Measurements from ENCODE around the gene WDR49.

The WDR49 gene

GRCh38 chr3:167538081-167538480 is 115.7 kb downstream of the WDR49 start:
- Histone ChIP-seq H3K9me3 (ENCODE audit: low read length) (no peaks in the 10 kb centered on the region), H3K9ac (ENCODE audit: low read length) (no peak overlapping the region), H3K36me3 (ENCODE audit: insufficient read depth, low read length) (no peaks in the 10 kb centered on the region), H3K27me3 (ENCODE audit: insufficient read depth, low read length) (no peaks in the 10 kb centered on the region), H3K27ac (ENCODE audit: low read depth, low read length, poor library complexity, severe bottlenecking) (no peak overlapping the region), H3F3A (ENCODE audit: insufficient read depth, low read length) (no peaks in the 10 kb centered on the region), H3K4me3 (ENCODE audit: low read depth, low read length, poor library complexity, severe bottlenecking) (no peak overlapping the region), H4K20me1 (ENCODE audit: insufficient read depth, low read length) (no peaks in the 10 kb centered on the region), H2AFZ (ENCODE audit: low read length) (no peak overlapping the region), H3K9me2 (ENCODE audit: low read depth, low read length) (no peaks in the 10 kb centered on the region), H3K4me2 (ENCODE audit: low read length) (no peak overlapping the region), H3K79me2 (ENCODE audit: insufficient read depth, low read length) (no peaks in the 10 kb centered on the region), H3K4me1 (ENCODE audit: insufficient read depth, low read length, severe bottlenecking) (no peaks in the 10 kb centered on the region)
- TF ChIP-seq, protein P1, sequence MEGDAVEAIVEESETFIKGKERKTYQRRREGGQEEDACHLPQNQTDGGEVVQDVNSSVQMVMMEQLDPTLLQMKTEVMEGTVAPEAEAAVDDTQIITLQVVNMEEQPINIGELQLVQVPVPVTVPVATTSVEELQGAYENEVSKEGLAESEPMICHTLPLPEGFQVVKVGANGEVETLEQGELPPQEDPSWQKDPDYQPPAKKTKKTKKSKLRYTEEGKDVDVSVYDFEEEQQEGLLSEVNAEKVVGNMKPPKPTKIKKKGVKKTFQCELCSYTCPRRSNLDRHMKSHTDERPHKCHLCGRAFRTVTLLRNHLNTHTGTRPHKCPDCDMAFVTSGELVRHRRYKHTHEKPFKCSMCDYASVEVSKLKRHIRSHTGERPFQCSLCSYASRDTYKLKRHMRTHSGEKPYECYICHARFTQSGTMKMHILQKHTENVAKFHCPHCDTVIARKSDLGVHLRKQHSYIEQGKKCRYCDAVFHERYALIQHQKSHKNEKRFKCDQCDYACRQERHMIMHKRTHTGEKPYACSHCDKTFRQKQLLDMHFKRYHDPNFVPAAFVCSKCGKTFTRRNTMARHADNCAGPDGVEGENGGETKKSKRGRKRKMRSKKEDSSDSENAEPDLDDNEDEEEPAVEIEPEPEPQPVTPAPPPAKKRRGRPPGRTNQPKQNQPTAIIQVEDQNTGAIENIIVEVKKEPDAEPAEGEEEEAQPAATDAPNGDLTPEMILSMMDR (IDR thresholded peaks at IDR 0.05; ENCODE audit: low read length) = no peak
- TF ChIP-seq EZH2 (IDR thresholded peaks at IDR 0.05; ENCODE audit: borderline replicate concordance, low read length) = no peak

- H3K4me1 ChIP-seq (ENCODE audit: insufficient read depth, low read length, severe bottlenecking) = no peaks in the 10 kb centered on the region
- H3K79me2 ChIP-seq (ENCODE audit: insufficient read depth, low read length) = no peaks in the 10 kb centered on the region
- H3K4me2 ChIP-seq (ENCODE audit: low read length) = no peak overlapping the region
- no peaks in the 10 kb centered on the region for H3K36me3 ChIP-seq (ENCODE audit: insufficient read depth, low read length)
- no peak overlapping the region for H2AFZ ChIP-seq (ENCODE audit: low read length)
- H3F3A ChIP-seq (ENCODE audit: insufficient read depth, low read length) = no peaks in the 10 kb centered on the region
- H4K20me1 ChIP-seq (ENCODE audit: insufficient read depth, low read length) = no peaks in the 10 kb centered on the region
- TF ChIP-seq, protein P1 (IDR thresholded peaks at IDR 0.05; ENCODE audit: low read length) = no peak
- no peak for TF ChIP-seq EZH2 (IDR thresholded peaks at IDR 0.05; ENCODE audit: borderline replicate concordance, low read length)
- H3K9ac ChIP-seq (ENCODE audit: low read length) = no peak overlapping the region
- no peak overlapping the region for H3K4me3 ChIP-seq (ENCODE audit: low read depth, low read length, poor library complexity, severe bottlenecking)
- no peaks in the 10 kb centered on the region for H3K9me2 ChIP-seq (ENCODE audit: low read depth, low read length)
- no peak overlapping the region for H3K27ac ChIP-seq (ENCODE audit: low read depth, low read length, poor library complexity, severe bottlenecking)
- no peaks in the 10 kb centered on the region for H3K27me3 ChIP-seq (ENCODE audit: insufficient read depth, low read length)
- no peaks in the 10 kb centered on the region for H3K9me3 ChIP-seq (ENCODE audit: low read length)
Observed at GRCh38 chr3:167521006-167521355, 132.8 kb downstream of the WDR49 start.

DNA sequence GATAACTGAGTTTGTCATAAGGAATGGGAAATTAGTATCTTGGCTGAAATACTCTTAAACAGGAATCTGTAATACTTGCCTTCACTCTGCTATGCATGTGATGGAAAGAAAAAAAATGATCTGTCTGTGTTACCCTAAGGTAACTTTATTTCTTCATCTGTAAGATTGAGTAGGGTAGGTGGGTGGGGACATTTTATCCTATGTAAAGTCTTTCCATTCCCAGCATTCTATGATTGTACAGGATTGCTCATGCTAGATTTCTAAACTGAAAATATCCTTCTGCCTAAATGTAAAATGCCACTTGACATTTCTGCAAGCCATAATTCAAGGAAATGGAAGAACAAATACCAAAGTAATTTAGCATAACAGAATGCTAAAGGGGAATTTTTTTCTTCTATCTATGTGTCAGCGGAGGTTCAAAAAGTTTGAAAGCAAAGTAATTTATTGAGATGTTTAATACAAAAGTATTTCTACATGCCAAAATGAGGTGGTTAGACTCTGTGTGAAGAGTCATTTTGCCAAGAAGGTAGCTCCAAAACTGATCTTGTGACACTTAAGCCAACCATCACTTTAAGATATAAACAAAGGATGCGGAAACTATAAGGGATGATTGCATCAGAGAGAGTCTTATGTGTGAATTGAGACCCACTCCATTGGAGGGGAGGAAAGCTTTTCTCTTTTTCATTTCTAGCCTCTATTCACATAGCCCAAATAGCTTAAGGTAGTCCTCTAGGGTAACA is 133.3 kb downstream of the WDR49 start:
- H4K20me1 ChIP-seq (ENCODE audit: insufficient read depth, low read length) = no peaks in the 10 kb centered on the region
- TF ChIP-seq, protein P1 (IDR thresholded peaks at IDR 0.05; ENCODE audit: low read length) = no peak
- no peak for TF ChIP-seq EZH2 (IDR thresholded peaks at IDR 0.05; ENCODE audit: borderline replicate concordance, low read length)

More for the DNA sequence above, 133.3 kb downstream of the WDR49 start:
- H3F3A ChIP-seq (ENCODE audit: insufficient read depth, low read length) = no peaks in the 10 kb centered on the region
- no peak overlapping the region for H3K4me2 ChIP-seq (ENCODE audit: low read length)
- no peaks in the 10 kb centered on the region for H3K36me3 ChIP-seq (ENCODE audit: insufficient read depth, low read length)
- no peaks in the 10 kb centered on the region for H3K27me3 ChIP-seq (ENCODE audit: insufficient read depth, low read length)
- no peak overlapping the region for H3K4me3 ChIP-seq (ENCODE audit: low read depth, low read length, poor library complexity, severe bottlenecking)
- no peak overlapping the region for H3K9ac ChIP-seq (ENCODE audit: low read length)
- no peaks in the 10 kb centered on the region for H3K4me1 ChIP-seq (ENCODE audit: insufficient read depth, low read length, severe bottlenecking)
- no peak overlapping the region for H3K27ac ChIP-seq (ENCODE audit: low read depth, low read length, poor library complexity, severe bottlenecking)
- H3K9me2 ChIP-seq (ENCODE audit: low read depth, low read length) = no peaks in the 10 kb centered on the region
- no peaks in the 10 kb centered on the region for H3K79me2 ChIP-seq (ENCODE audit: insufficient read depth, low read length)
- H3K9me3 ChIP-seq (ENCODE audit: low read length) = no peaks in the 10 kb centered on the region
- no peak overlapping the region for H2AFZ ChIP-seq (ENCODE audit: low read length)
